GM12873 (cell line): ENCODE results near the gene FAHD1.

Experiments
- CTCF ChIP-seq: IDR thresholded peaks from 2 replicates; pipeline ENCODE4 v1.5.1; 2012; ENCODE audit warnings: low read depth, mild to moderate bottlenecking, moderate library complexity, low read length, control low read depth; ENCODE audit not compliant: insufficient read depth; ENCODE audit errors: missing control alignments

The FAHD1 gene

DNA sequence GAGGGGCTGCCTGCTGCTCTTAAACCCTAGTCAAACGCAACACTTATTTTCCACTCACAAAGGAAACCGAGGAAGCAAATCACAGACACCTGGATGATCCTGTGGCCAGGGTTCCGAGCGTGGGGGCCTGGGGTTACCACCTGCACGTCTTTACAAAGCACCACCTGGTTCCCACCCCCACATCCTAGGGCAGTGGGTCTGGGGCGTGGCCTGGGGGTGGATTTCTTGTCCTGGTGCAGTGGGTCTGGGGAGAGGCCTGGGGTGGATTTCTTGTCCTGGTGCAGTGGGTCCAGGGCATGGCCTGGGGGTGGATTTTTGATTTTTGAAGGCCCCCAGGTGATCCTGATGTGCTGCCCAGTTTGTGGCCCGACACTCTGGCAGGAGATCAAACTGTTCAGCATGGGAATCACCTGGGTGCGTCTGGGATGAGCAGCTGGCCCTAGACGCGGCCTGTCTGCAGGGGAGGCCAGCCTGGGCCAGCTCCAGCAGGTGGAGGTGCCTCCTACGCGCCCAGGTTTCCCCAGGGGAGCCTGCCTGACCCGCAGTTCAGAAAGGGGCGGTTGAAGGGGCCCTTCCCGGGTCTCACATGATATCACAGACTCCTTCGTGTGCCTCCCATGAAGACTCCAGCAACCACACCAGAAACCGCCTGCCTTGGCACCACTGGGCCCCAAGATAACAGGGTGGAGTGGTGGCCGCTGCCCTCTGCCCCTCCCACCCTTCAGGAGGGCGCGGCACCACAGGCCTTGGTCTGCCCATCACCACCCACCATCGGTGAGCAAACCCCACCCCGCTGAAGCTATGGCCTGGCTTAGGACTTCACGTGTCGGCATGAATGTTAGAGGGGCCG, 6.7 kb upstream of the FAHD1 start:
- TF ChIP-seq CTCF = no peak

- TF ChIP-seq CTCF = no peak
Observed at GRCh38 chr16:1820946-1821290, 6.1 kb upstream of the FAHD1 start.

DNA sequence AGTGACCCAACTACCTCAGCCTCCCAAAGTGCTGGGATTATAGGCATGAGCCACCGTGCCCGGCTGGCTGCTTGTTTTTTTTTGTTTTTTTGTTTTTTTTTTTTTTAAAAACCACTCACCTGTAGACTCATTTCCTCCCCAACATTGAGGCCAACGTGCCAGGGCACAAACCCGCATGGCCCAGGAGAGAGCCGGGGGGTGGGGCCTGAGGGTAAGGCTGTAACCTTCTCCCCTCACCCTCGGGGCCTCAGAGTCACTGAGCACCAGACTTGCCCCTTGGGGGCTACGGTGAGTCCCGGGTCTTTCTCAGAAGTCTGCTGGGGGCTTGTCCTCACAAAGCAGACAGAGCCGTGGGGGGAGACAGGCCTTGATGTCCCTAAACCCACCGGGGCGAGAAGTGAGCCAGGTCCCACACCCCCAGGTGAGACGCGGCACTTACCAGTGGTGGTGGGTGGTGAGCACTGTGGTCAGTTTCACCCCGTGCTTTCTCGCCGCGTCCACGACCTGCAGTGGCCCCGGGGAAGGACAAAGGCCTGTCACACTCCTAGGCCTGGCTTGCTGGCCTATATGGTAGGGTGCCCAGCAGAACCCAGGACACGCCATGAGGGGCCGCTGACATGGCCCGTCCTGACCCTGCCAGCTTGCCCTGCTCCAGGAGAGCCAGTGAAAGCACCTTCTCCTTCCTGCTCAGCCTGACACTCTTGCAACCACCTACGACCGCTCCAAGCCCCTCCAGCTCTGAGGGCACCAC, 5.0 kb upstream of the FAHD1 start:
- TF ChIP-seq CTCF = no peak

- no peak for TF ChIP-seq CTCF
Observed at GRCh38 chr16:1822801-1823200, 4.2 kb upstream of the FAHD1 start.

- TF ChIP-seq CTCF = peak; percentile 31
Observed at GRCh38 chr16:1823821-1824220, 3.2 kb upstream of the FAHD1 start.

GRCh38 chr16:1825381-1825863, 1.6 kb upstream of the FAHD1 start:
- TF ChIP-seq CTCF = no peak
